ENCODE measurements around the gene ELL.

Gene ELL

GRCh38 chr19:18434411-18435175 lies 87.3 kb downstream of the ELL start:
- Histone ChIP-seq H3K4me3 (ENCODE audit: low read depth, low read length) (peak overlapping the region; percentile 50), H3K36me3 (replicated peaks) (peaks cover 16% of the 10 kb centered on the region), H3K27me3 (replicated peaks) (no peaks in the 10 kb centered on the region), H3K27ac (no peak overlapping the region)
- no peak for DNase-seq
- no peak for TF ChIP-seq CTCF (IDR thresholded peaks at IDR 0.05; ENCODE audit: low read depth, low read length, missing control alignments)
- in situ Hi-C loops (cut with HindIII; ENCODE audit: low pct_ligation_motif_present, low sequenced_read_pairs): no loop called here

GRCh38 chr19:18433735-18434398 lies 88.0 kb downstream of the ELL start:
- Histone ChIP-seq H3K27me3 (replicated peaks) (no peaks in the 10 kb centered on the region), H3K36me3 (replicated peaks) (peaks cover 16% of the 10 kb centered on the region), H3K27ac (no peak overlapping the region), H3K4me3 (ENCODE audit: low read depth, low read length) (peak overlapping the region; percentile 58)
- TF ChIP-seq CTCF (IDR thresholded peaks at IDR 0.05; ENCODE audit: low read depth, low read length, missing control alignments): no peak
- in situ Hi-C loops (cut with HindIII; ENCODE audit: low pct_ligation_motif_present, low sequenced_read_pairs): no loop called here
- no peak for DNase-seq

DNA sequence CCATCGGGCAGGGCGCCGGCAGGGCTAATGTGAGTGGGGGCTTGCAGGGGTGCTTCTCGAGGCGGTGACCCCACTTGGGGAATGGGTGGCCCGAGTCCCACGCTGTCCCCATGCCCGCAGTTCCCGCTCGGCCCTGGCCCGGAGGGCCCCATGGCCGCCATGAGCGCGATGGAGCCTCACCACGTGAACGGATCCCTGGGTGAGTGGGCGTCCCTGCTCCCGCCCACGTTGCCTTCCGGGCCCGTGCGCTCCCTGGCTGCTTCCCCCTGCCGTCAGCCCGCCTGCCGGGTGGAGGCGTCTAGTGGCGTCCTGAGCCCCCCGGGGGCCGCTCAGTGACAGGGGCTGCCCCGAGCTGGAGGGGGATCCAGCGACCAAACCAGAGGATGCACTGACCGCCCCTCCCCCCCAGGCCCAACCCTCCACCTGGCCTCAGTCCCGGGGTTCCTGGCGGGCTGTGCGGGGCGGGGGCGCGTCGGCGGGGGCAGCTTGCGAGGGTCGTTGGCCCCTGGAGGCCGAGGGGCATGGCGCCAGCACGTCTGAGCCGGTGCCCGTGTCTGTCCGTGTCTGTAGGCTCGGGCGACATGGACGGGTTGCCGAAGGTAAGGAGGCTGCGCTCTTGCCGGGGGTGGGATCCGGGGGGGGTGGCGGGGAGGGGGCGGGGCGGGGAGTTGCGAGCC lies 88.7 kb downstream of the ELL start:
- TF ChIP-seq CTCF (IDR thresholded peaks at IDR 0.05; ENCODE audit: low read depth, low read length, missing control alignments): no peak
- H3K27me3 ChIP-seq (replicated peaks): no peaks in the 10 kb centered on the region
- H3K4me3 ChIP-seq (ENCODE audit: low read depth, low read length): peak overlapping the region; percentile 58
- in situ Hi-C loops (cut with HindIII; ENCODE audit: low pct_ligation_motif_present, low sequenced_read_pairs): no loop called here
- no peak overlapping the region for H3K27ac ChIP-seq
- peaks cover 16% of the 10 kb centered on the region for H3K36me3 ChIP-seq (replicated peaks)
- no peak for DNase-seq

GRCh38 chr19:18432275-18433014 lies 89.4 kb downstream of the ELL start:
- no peak for TF ChIP-seq CTCF (IDR thresholded peaks at IDR 0.05; ENCODE audit: low read depth, low read length, missing control alignments)
- Histone ChIP-seq H3K27ac (no peak overlapping the region), H3K27me3 (replicated peaks) (no peaks in the 10 kb centered on the region), H3K4me3 (ENCODE audit: low read depth, low read length) (peak overlapping the region; percentile 58), H3K36me3 (replicated peaks) (peaks cover 18% of the 10 kb centered on the region)
- in situ Hi-C loops (cut with HindIII; ENCODE audit: low pct_ligation_motif_present, low sequenced_read_pairs): no loop called here
- no peak for DNase-seq

DNA sequence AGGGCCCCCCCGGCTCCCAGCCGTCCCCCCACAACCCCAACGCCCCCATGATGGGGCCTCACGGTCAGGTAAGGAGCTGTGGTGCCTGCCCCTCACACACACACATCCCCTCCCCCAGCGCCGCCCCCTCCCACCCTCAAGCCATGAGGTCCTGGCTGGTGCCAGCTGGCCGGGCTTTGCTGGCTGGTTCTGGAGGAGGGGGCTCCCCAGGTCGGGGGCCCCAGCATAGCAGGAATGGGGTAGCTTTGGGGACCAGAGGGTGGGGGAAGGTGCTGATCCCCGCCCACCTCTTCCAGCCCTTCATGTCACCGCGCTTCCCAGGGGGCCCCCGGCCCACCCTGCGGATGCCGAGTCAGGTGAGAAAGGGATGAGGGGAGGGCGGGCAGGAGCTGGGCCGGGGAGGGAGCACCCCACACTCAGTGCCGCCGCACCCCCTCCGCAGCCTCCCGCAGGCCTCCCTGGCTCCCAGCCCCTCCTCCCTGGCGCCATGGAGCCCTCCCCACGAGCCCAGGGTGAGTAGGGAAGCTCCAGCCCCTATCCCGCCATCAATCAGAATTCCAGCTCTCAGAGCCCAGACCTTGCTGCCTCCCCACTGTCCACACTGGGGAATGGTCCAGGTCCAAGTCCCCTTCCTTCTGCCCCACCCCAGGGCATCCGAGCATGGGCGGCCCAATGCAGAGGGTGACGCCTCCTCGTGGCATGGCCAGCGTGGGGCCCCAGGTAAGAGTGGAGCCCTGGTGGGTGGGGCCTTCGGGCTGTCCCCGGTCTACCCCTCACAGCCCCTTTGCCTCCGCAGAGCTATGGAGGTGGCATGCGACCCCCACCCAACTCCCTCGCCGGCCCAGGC lies 90.3 kb downstream of the ELL start:
- Histone ChIP-seq H3K36me3 (replicated peaks) (peaks cover 19% of the 10 kb centered on the region), H3K27ac (no peak overlapping the region), H3K4me3 (ENCODE audit: low read depth, low read length) (no peak overlapping the region), H3K27me3 (replicated peaks) (no peaks in the 10 kb centered on the region)
- in situ Hi-C loops (cut with HindIII; ENCODE audit: low pct_ligation_motif_present, low sequenced_read_pairs): no loop called here
- TF ChIP-seq CTCF (IDR thresholded peaks at IDR 0.05; ENCODE audit: low read depth, low read length, missing control alignments): no peak
- DNase-seq: no peak

Measured in brain microvascular endothelial cell (primary cell).